Kidney epithelial cell (primary cell): ENCODE data around the gene KIAA1671. TPM values are rescaled to one million over a fixed set of nuclear protein-coding genes. Genes with fewer than 3 reads are reported as not detected.

Source experiments
- DNase-seq: peaks from one replicate; pipeline ENCODE4 v3.0.0-alpha.2; 2010; ENCODE audit warnings: low read depth
- H3K27me3 ChIP-seq: 2 replicates; pipeline ENCODE4 v1.6.0; 2011; ENCODE audit warnings: low read length; ENCODE audit not compliant: control insufficient read depth, insufficient read depth
- H3K36me3 ChIP-seq: 2 replicates; pipeline ENCODE4 v1.5.1; 2011; ENCODE audit warnings: low read length; ENCODE audit not compliant: control insufficient read depth, insufficient read depth
- H3K4me3 ChIP-seq: 2 replicates; pipeline ENCODE4 v1.5.1; 2011; ENCODE audit warnings: low read depth, mild to moderate bottlenecking, control low read depth, low read length
- total RNA-seq: library from RNA; depleted of rRNA; stranded (reverse); fragments of >200 nt; gene quantifications from 2 replicates; pipeline ENCODE4 v1.2.3, GENCODE V29; 2015
- TF ChIP-seq, protein P1 (sequence below): IDR thresholded peaks from 2 replicates; pipeline ENCODE4 v1.5.1; 2011; ENCODE audit warnings: mild to moderate bottlenecking, moderate library complexity, low read length, control low read depth, inconsistent platforms; ENCODE audit not compliant: insufficient read depth, poor library complexity, severe bottlenecking

Gene KIAA1671
- total RNA-seq, 1 donor from 2014 or later = 32.3 TPM

DNA sequence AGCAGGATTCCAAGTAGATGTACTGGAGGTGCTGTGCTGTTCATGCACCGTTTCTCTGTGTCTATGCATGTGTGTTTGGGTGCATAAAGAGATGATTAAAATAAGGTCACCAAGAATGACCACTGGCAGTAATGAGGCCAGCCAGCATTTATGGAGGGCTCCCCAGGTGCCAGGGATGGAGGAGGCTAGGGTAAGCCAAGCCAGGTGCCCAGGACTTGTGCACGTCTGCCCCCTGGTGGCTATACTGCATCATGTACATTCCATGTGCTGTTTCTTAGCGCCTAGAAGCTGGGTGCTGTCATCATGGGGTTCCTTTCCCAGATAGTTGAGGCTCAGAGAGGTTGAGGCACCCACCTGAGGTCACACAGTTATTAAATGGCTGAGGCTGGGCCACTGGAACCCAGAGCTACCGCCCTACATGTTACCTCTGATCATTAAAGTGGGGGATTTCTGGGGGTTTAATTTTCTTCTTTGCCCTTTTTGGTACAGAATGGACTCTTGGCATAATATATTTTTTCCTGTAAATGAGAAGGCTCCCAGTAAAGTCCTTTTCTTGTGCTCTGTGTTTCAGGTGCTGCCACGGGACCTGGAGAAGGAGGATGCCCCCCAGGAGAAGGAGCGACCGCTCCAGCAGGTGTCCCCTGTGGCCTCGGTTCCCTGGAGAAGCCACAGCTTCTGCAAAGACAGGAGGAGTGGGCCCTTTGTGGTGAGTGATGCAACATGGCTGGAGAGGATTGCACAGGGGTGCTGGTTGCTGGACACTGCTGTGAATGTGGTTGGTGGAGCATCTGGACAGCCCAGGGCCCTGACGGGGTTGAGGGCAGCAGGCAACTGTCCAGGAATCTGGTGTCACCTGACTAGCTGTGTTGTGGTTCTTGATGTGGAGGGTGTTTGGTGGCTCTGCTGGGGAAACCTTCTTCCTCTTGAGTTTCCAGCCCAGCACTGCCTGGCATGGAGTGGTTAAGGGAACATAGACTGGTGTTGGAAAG lies 96.4 kb downstream of the KIAA1671 start:
- H3K4me3 ChIP-seq = no peak overlapping the region
- no peak for DNase-seq
- H3K27me3 ChIP-seq = no peaks in the 10 kb centered on the region
- no peaks in the 10 kb centered on the region for H3K36me3 ChIP-seq
- TF ChIP-seq, protein P1, sequence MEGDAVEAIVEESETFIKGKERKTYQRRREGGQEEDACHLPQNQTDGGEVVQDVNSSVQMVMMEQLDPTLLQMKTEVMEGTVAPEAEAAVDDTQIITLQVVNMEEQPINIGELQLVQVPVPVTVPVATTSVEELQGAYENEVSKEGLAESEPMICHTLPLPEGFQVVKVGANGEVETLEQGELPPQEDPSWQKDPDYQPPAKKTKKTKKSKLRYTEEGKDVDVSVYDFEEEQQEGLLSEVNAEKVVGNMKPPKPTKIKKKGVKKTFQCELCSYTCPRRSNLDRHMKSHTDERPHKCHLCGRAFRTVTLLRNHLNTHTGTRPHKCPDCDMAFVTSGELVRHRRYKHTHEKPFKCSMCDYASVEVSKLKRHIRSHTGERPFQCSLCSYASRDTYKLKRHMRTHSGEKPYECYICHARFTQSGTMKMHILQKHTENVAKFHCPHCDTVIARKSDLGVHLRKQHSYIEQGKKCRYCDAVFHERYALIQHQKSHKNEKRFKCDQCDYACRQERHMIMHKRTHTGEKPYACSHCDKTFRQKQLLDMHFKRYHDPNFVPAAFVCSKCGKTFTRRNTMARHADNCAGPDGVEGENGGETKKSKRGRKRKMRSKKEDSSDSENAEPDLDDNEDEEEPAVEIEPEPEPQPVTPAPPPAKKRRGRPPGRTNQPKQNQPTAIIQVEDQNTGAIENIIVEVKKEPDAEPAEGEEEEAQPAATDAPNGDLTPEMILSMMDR = peak; percentile 87

DNA sequence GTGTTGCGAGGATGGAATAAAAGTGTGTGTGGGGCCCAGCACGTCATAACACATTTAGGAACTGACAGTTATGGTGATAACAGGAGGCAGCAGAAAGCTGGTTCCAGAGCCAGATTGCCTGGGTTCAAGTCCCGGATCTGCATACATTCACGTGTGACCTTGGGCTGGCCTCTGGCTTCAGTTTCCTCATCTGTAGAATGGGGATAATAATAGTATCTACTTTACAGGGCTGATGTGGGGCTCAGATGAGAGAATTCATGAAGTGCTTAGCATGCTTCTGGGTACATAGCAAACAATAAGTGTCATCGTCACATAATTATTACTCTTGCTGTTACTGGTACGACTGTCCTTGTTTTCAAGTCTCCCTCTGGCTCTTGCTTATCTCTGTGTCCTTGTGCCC lies 97.3 kb downstream of the KIAA1671 start:
- no peaks in the 10 kb centered on the region for H3K36me3 ChIP-seq
- H3K4me3 ChIP-seq = no peak overlapping the region
- H3K27me3 ChIP-seq = no peaks in the 10 kb centered on the region
- DNase-seq = no peak
- TF ChIP-seq, protein P1 = no peak

DNA sequence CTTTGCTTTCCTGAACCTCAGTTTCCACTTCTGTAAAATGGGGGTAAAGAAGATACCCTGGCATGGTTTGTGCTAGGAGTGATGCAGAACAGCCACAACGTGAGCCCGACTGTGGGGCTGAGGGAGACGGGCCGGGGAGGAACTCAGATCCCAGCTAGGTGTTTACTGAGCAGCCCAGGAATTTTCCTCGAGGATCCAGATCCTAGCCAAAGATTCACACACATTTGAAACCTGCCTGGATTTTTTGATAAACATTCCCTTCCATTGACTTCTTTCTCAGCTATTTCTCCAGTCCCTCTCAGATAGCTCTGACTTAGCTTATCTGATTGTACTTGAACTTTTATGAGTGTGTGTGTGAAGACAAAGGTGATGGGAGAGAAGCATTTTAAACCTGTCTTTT lies 98.0 kb downstream of the KIAA1671 start:
- TF ChIP-seq, protein P1 = no peak
- no peak overlapping the region for H3K4me3 ChIP-seq
- no peaks in the 10 kb centered on the region for H3K36me3 ChIP-seq
- no peaks in the 10 kb centered on the region for H3K27me3 ChIP-seq
- no peak for DNase-seq

DNA sequence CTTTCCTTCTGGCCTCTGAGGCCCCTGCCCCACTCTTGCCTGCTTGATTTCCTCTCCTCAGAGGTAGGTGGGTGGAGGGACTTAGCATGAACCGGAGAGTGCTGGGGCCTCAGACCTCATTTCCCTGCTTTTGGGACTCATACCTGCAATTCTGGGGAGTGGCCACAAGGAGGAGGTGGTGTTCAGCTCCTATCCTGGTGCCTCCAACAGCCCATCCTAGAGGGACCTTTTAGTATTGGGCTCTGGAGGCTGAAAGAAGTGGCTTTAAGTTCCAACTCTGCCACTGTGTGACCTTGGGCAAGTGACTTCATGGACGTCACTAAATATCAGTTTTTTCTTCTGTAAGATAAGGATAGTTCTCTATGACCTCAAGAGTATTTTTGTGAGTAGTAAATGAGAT lies 98.6 kb downstream of the KIAA1671 start:
- DNase-seq = no peak
- no peak overlapping the region for H3K4me3 ChIP-seq
- H3K36me3 ChIP-seq = no peaks in the 10 kb centered on the region
- H3K27me3 ChIP-seq = no peaks in the 10 kb centered on the region
- TF ChIP-seq, protein P1 = peak; percentile 55

DNA sequence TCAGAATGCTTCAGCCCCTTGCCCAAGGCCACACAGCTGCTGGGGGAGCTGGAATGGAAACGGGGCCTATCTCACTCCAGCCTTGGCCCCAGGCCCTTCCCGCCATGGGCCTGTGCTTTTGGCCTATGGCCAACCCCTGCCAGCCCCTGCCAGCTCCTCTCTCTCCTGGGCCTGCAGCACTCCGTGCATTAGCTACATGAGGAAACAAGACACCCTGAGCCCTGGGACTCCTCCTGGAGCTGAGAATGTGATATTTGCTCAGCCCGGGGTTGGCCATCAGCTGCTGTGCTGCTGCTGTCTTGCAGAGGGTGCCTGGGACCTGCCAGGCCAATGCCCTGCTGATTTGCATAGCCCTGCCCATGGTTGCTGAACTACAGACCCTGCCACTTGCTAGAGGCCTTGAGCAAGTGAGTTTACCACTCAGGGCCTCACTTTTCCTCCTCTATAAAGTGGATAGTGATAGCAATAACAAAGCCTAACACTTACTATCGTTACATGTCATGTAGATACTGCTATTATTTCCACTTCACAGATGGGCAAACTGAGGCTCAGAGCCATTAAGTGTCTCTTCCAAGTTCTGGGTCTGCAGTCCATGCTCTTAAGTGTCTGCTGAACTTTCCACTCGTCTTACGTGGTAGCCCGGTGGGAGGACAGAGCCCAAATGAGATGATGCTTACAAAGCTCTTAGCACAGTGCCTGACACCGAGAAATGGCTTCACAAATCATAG lies 99.6 kb downstream of the KIAA1671 start:
- DNase-seq = no peak
- no peaks in the 10 kb centered on the region for H3K36me3 ChIP-seq
- H3K27me3 ChIP-seq = no peaks in the 10 kb centered on the region
- no peak overlapping the region for H3K4me3 ChIP-seq
- TF ChIP-seq, protein P1 = no peak
